Body of pancreas (tissue), 4 donors: Measurements from ENCODE around the gene JSRP1. TPM values are rescaled to one million over a fixed set of nuclear protein-coding genes. Genes with fewer than 3 reads are reported as not detected.

Experiments used
- ATAC-seq: fragments of 150-250 bp; one replicate; pipeline ENCODE4 v1.9.1; 2016
- DNase-seq, 4 donors: peaks; one replicate each; pipeline ENCODE4 v3.0.0-alpha.2; 2019
- H3K27ac ChIP-seq, 4 donors: fragments of 200-600 bp; sonication (generic); 1 replicate in 3 of 4; 2 replicates in 1 of 4; pipeline versions ENCODE4 v1.5.1 to v1.6.1; 2016 to 2019; ENCODE audit warnings: mild to moderate bottlenecking in 1 of 4, mixed read lengths in 1 of 4, moderate library complexity in 1 of 4
- H3K27me3 ChIP-seq, 2 donors: fragments of 200-600 bp; sonication (generic); one replicate each; pipeline ENCODE4 v1.6.0; 2016; ENCODE audit warnings: mild to moderate bottlenecking in 1 of 2
- H3K36me3 ChIP-seq, 2 donors: fragments of 200-600 bp; sonication (generic); replicated peaks in 1 of 2; 2 replicates each; pipeline ENCODE4 v1.5.1; 2016; ENCODE audit warnings: low read depth in 2 of 2; ENCODE audit not compliant: insufficient read depth in 1 of 2
- H3K4me1 ChIP-seq: fragments of 200-600 bp; sonication (generic); one replicate; pipeline ENCODE4 v1.6.0; 2016
- H3K4me3 ChIP-seq, 2 donors: fragments of 200-600 bp; sonication (generic); 1 replicate in 1 of 2; 2 replicates in 1 of 2; pipeline ENCODE4 v1.5.1; 2016 to 2019
- H3K9me3 ChIP-seq, 3 donors: fragments of 200-600 bp; sonication (generic); 1 replicate in 2 of 3; 2 replicates in 1 of 3; pipeline ENCODE4 v1.5.1; 2016
- CTCF ChIP-seq, 7 experiments: fragments of 450-650 bp in 4 of 7; fragments of 200-600 bp in 3 of 7; sonication (generic) in 3 of 7; IDR thresholded peaks; one replicate each; pipeline ENCODE4 v1.5.1; 2016 to 2019; ENCODE audit warnings: antibody characterized with exemption in 7 of 7
- POLR2A ChIP-seq, 3 donors: fragments of 450-650 bp; IDR thresholded peaks; one replicate each; pipeline ENCODE4 v1.6.1; 2016; ENCODE audit warnings: antibody characterized with exemption in 3 of 3, mild to moderate bottlenecking in 2 of 3
- WGBS, 2 donors: methylation state at CpG; one replicate each; pipeline ENCODE4 v1.1.5; 2017; 5-methylcytosine and 5-hydroxymethylcytosine counted together
- intact Hi-C: fragments of 100-400 bp; cut with DNase I; formaldehyde crosslinking; loops from one replicate; pipeline ENCODE4 v1.15.1; 2023
- microRNA counts, 2 donors: library from miRNA; unstranded; fragments of <30 nt; microRNA quantifications; one replicate each; lab custom pipeline; 2017
- microRNA-seq, 2 donors: library from miRNA; unstranded; fragments of <30 nt; microRNA quantifications; one replicate each; pipeline ENCODE4, GENCODE V29; 2016; ENCODE audit warnings: borderline number of aligned reads in 2 of 2, borderline replicate concordance in 2 of 2
- small RNA-seq: library from RNA; depleted of rRNA; stranded (forward); fragments of <200 nt; gene quantifications from one replicate; pipeline ENCODE3, GENCODE V24; 2016
- total RNA-seq, 2 donors: library from RNA; depleted of rRNA; stranded (reverse); fragments of >200 nt; gene quantifications; one replicate each; pipeline ENCODE4 v1.1.0, GENCODE V29; 2016

JSRP1 gene
- total RNA-seq, 2 donors from 2014 or later, result not detected

- Histone ChIP-seq H3K36me3 (peaks cover 0 to 19% of the 10 kb centered on the region in 2 donors), H3K9me3 (no peaks in the 10 kb centered on the region), H3K27ac (no peak overlapping the region), H3K27me3 (no peaks in the 10 kb centered on the region), H3K4me1 (no peaks in the 10 kb centered on the region), H3K4me3 (no peak overlapping the region)
- no peak for ATAC-seq
- 77 to 80% methylated on average over 10 of the region's 10 CpGs for WGBS, 2 donors
- no peak for DNase-seq
- intact Hi-C loops, result no loop called here
- TF ChIP-seq POLR2A (IDR thresholded peaks at IDR 0.05) (no peak), CTCF (IDR thresholded peaks at IDR 0.05) (no peak)
Observed at GRCh38 chr19:2208975-2209374, 47.2 kb downstream of the JSRP1 start.

DNA sequence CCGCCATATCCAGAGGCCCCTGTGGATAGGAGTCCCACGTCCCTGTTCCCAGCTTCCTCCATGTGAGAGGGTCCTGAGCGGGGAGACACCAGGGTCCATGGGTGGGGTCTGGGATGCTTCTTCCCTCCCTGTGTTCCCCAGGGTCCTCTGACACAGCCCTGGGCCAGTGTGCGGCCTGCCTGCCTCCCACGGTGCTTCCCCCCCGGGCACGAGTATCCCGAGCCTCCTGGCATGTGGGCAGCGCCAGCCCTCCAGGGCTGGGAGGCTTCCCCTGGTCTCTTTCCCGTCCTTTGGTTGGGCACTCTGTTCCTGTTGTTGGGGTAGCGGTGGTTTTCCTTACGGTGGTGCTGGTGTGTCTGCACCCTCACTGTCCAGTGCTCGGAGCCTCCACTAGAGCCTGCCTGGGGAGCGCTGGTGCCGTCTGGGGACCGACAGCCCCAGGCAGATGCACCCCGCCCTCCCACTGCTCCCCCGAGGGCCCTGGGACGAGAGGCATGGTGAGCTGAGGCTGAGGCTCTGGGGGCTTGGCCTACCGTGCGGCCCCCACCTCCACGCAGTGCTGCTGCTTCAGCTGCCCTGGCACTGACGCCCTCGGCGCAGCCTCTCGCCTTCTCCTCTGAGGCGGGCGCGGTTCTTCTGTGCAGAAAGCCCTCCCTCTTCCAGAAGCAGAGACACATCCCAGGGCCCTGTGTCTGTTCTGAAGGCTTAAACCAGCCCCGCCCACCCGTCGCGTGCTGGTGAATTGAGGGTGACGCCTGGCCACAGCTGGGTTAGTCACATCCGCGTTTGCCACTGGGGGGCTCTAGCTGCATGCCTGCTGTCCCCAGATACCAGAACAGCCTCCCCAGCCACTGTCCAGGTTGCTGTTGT lies 48.0 kb downstream of the JSRP1 start:
- Histone ChIP-seq H3K9me3 (no peaks in the 10 kb centered on the region), H3K27ac (no peak overlapping the region), H3K4me1 (no peaks in the 10 kb centered on the region), H3K36me3 (peaks cover 0 to 18% of the 10 kb centered on the region in 2 donors), H3K4me3 (no peak overlapping the region), H3K27me3 (no peaks in the 10 kb centered on the region)
- intact Hi-C loops, result no loop called here
- ATAC-seq (peak; percentile 35), DNase-seq (peak in 3 of 4 donors; percentile 30 to 46 (median 33))
- TF ChIP-seq CTCF (IDR thresholded peaks at IDR 0.05), result no peak
- no peak for TF ChIP-seq POLR2A (IDR thresholded peaks at IDR 0.05)
- 76 to 84% methylated on average over 20 to 34 of the region's 36 CpGs for whole genome bisulfite sequencing, 2 donors

- Histone ChIP-seq H3K4me1 (no peaks in the 10 kb centered on the region), H3K4me3 (no peak overlapping the region), H3K36me3 (peaks cover 0 to 16% of the 10 kb centered on the region in 2 donors), H3K27ac (no peak overlapping the region), H3K9me3 (no peaks in the 10 kb centered on the region), H3K27me3 (no peaks in the 10 kb centered on the region)
- TF ChIP-seq POLR2A (IDR thresholded peaks at IDR 0.05) (no peak), CTCF (IDR thresholded peaks at IDR 0.05) (no peak)
- no peak for ATAC-seq
- no peak for DNase-seq
- 75 to 92% methylated on average over 1 to 15 of the region's 15 CpGs for WGBS, 2 donors
- intact Hi-C loops, result no loop called here
Observed at GRCh38 chr19:2207008-2207407, 49.2 kb downstream of the JSRP1 start.

- peaks cover 0 to 2% of the 10 kb centered on the region in 2 donors for H3K36me3 ChIP-seq
- no peak for DNase-seq
Observed at GRCh38 chr19:2202366-2202765, 53.9 kb downstream of the JSRP1 start.

More at GRCh38 chr19:2202366-2202765, 53.9 kb downstream of the JSRP1 start:
- no peaks in the 10 kb centered on the region for H3K4me1 ChIP-seq
- TF ChIP-seq POLR2A (IDR thresholded peaks at IDR 0.05) (no peak), CTCF (IDR thresholded peaks at IDR 0.05) (no peak)
- intact Hi-C loops, result no loop called here
- H3K4me3 ChIP-seq, result no peak overlapping the region
- H3K27me3 ChIP-seq, result no peaks in the 10 kb centered on the region
- 90 to 94% methylated on average over 9 to 15 of the region's 15 CpGs for WGBS, 2 donors
- no peaks in the 10 kb centered on the region for H3K9me3 ChIP-seq
- no peak for ATAC-seq
- no peak overlapping the region for H3K27ac ChIP-seq

MicroRNA genes within 50 kb of the gene (microRNA counts, 767-probe panel; counts per million panel counts)
- microRNA hsa-miR-1227 (lab: Ali Mortazavi, UCI), result 0 to 736 counts per million in 2 donors

Small RNA genes lying within 50 kb of the gene (microRNA-seq; reads per million reads assigned to microRNA genes)
- gene MIR1227, result 1.4 to 3.1 reads per million in 2 donors
- gene MIR4321, result 0 reads per million in 2 donors

Small RNA genes lying within 50 kb of the gene (small RNA-seq; reads per million reads assigned to genes)
- gene MIR1227, result not detected

Other genes with a start within 250 kb of the JSRP1 start
- 10 to 100 TPM; 42.3 to 44.8 TPM for gene BTBD2, start 240.7 kb downstream of the JSRP1 start, total RNA-seq
- 100 to 1,000 TPM; 180 to 273 TPM for gene MKNK2, start 205.2 kb downstream of the JSRP1 start, total RNA-seq
- gene MOB3A, start 160.1 kb downstream of the JSRP1 start, total RNA-seq, result 10 to 100 TPM; 11.7 to 22.1 TPM
- 1 to 10 TPM; 3.4 to 4.0 TPM for gene IZUMO4, start 159.5 kb downstream of the JSRP1 start, total RNA-seq
- 100 to 1,000 TPM in 1 of 2 donors, 10 to 100 TPM in 1; 77.0 to 124 TPM for gene AP3D1, start 104.9 kb downstream of the JSRP1 start, total RNA-seq
- 10 to 100 TPM; 10.1 to 44.5 TPM for gene DOT1L, start 92.5 kb downstream of the JSRP1 start, total RNA-seq
- gene PLEKHJ1, start 20.1 kb downstream of the JSRP1 start, total RNA-seq, result 10 to 100 TPM; 47.5 to 89.0 TPM
- 10 to 100 TPM; 15.5 to 30.1 TPM for gene SF3A2, start 19.6 kb downstream of the JSRP1 start, total RNA-seq
- 10 to 100 TPM in 1 of 2 donors, under 1 TPM in 1; 0.99 to 11.7 TPM for gene AMH, start 7.1 kb downstream of the JSRP1 start, total RNA-seq
- under 1 TPM; 0.66 to 0.78 TPM for gene PEAK3, start 25.8 kb upstream of the JSRP1 start, total RNA-seq
- not detected for gene LINGO3, start 51.7 kb upstream of the JSRP1 start, total RNA-seq
- 10 to 100 TPM; 45.7 to 69.9 TPM for gene LSM7, start 72.2 kb upstream of the JSRP1 start, total RNA-seq
- gene SPPL2B, start 72.3 kb upstream of the JSRP1 start, total RNA-seq, result 100 to 1,000 TPM in 1 of 2 donors, 10 to 100 TPM in 1; 75.8 to 202 TPM
- not detected for gene TMPRSS9, start 103.8 kb upstream of the JSRP1 start, total RNA-seq
- gene TIMM13, start 171.2 kb upstream of the JSRP1 start, total RNA-seq, result 10 to 100 TPM; 16.3 to 36.6 TPM
- gene LMNB2, start 200.5 kb upstream of the JSRP1 start, total RNA-seq, result 10 to 100 TPM; 11.7 to 30.0 TPM
- 10 to 100 TPM; 68.0 to 84.7 TPM for gene GADD45B, start 219.7 kb upstream of the JSRP1 start, total RNA-seq